H1 (cell line): ENCODE measurements around the gene TTC31.

Source experiments
- CBX5 ChIP-seq: fragments of 300-800, 300-1000 bp; sonication (generic); IDR thresholded peaks from 2 replicates; pipeline ENCODE4 v1.7.1; 2016; ENCODE audit warnings: antibody characterized with exemption, low read length, low read depth
- CTCF ChIP-seq, 3 experiments: IDR thresholded peaks; 1 replicate in 2 of 3; 2 replicates in 1 of 3; pipeline versions ENCODE4 v1.5.1 to v1.6.1; 2011; ENCODE audit warnings: low read length in 3 of 3, mild to moderate bottlenecking in 3 of 3, inconsistent platforms in 2 of 3, low read depth in 1 of 3, moderate library complexity in 1 of 3; ENCODE audit not compliant: insufficient read depth in 1 of 3; ENCODE audit errors: control extremely low read depth in 1 of 3
- EZH2 ChIP-seq: fragments of 200-600 bp; sonication (generic); IDR thresholded peaks from 2 replicates; pipeline ENCODE4 v1.7.1; 2012; ENCODE audit warnings: low read depth, mild to moderate bottlenecking, moderate library complexity, low read length, inconsistent platforms; ENCODE audit not compliant: severe bottlenecking
- POLR2A ChIP-seq, 2 experiments: IDR thresholded peaks; 1 replicate in 1 of 2; 2 replicates in 1 of 2; pipeline ENCODE4 v1.6.1; 2011; ENCODE audit warnings: low read depth in 2 of 2, low read length in 2 of 2, mild to moderate bottlenecking in 2 of 2; ENCODE audit errors: control extremely low read depth in 1 of 2
- POLR2AphosphoS5 ChIP-seq: IDR thresholded peaks from 2 replicates; pipeline ENCODE4 v1.6.1; 2011; ENCODE audit warnings: low read depth, low read length
- TAF1 ChIP-seq: IDR thresholded peaks from 2 replicates; pipeline ENCODE4 v1.6.1; 2011; ENCODE audit warnings: mild to moderate bottlenecking, low read depth, low read length
- USF2 ChIP-seq: IDR thresholded peaks from 2 replicates; pipeline ENCODE4 v1.6.1; 2011; ENCODE audit warnings: low read length, improper control_type of control experiment
- ZNF274 ChIP-seq: IDR thresholded peaks from 2 replicates; pipeline ENCODE4 v1.7.0; 2012; ENCODE audit warnings: low read length, borderline replicate concordance; ENCODE audit errors: extremely low read depth

- TF ChIP-seq CBX5 (no peak), CTCF (IDR thresholded peaks at IDR 0.05; ENCODE audit: control extremely low read depth in 1 of 3, insufficient read depth in 1 of 3, low read depth in 1 of 3, low read length in 3 of 3) (peak in 2 of 3 experiments; percentile 48 to 63; a peak in 3 of 4 replicates), ZNF274 (no peak), POLR2A (IDR thresholded peaks at IDR 0.05; ENCODE audit: control extremely low read depth in 1 of 2, low read depth in 2 of 2, low read length in 2 of 2) (peak in 1 of 2 experiments; percentile 84; a peak in 2 of 3 replicates), USF2 (peak; percentile 72), POLR2AphosphoS5 (0 out of 2 replicates have a peak, but pooled peaks have one; percentile 52), TAF1 (peak; percentile 71), EZH2 (peak; percentile 13)
Observed at GRCh38 chr2:74507145-74507925, 24.5 kb downstream of the TTC31 start, which contains the start of gene PCGF1.
